ENCODE results near the gene PTPRD. TPM values are rescaled to one million over a fixed set of nuclear protein-coding genes. Genes with fewer than 3 reads are reported as not detected.

PTPRD gene
- total and polyA plus RNA-seq, 2 donors from 2014 or later: 6.4 to 78.9 TPM

- H3K36me3 ChIP-seq (ENCODE audit: control insufficient read depth in 2 of 3, insufficient read depth in 3 of 3, low read length in 3 of 3): no peaks in the 10 kb centered on the region
- intact Hi-C loops (cut with DNase I): no loop called here
- H3K4me3 ChIP-seq (ENCODE audit: low read length in 3 of 3): no peak overlapping the region
- peak in 2 of 5 donors; percentile 44 to 72 for DNase-seq
- no peak overlapping the region for H3K9ac ChIP-seq (ENCODE audit: low read length in 3 of 3)
- H3K9me3 ChIP-seq (ENCODE audit: control insufficient read depth in 2 of 3, insufficient read depth in 1 of 3, low read length in 3 of 3): no peaks in the 10 kb centered on the region
- H3K27ac ChIP-seq (ENCODE audit: low read depth in 2 of 2, low read length in 2 of 2): no peak overlapping the region
- H3K4me1 ChIP-seq (ENCODE audit: control insufficient read depth in 2 of 3, insufficient read depth in 2 of 3, low read depth in 1 of 3, low read length in 3 of 3): no peaks in the 10 kb centered on the region
- no peak for FAIRE-seq
- no peaks in the 10 kb centered on the region for H3K27me3 ChIP-seq (ENCODE audit: control insufficient read depth, insufficient read depth, low read length)
- TF ChIP-seq, protein P1, sequence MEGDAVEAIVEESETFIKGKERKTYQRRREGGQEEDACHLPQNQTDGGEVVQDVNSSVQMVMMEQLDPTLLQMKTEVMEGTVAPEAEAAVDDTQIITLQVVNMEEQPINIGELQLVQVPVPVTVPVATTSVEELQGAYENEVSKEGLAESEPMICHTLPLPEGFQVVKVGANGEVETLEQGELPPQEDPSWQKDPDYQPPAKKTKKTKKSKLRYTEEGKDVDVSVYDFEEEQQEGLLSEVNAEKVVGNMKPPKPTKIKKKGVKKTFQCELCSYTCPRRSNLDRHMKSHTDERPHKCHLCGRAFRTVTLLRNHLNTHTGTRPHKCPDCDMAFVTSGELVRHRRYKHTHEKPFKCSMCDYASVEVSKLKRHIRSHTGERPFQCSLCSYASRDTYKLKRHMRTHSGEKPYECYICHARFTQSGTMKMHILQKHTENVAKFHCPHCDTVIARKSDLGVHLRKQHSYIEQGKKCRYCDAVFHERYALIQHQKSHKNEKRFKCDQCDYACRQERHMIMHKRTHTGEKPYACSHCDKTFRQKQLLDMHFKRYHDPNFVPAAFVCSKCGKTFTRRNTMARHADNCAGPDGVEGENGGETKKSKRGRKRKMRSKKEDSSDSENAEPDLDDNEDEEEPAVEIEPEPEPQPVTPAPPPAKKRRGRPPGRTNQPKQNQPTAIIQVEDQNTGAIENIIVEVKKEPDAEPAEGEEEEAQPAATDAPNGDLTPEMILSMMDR (IDR thresholded peaks at IDR 0.05; ENCODE audit: borderline replicate concordance, extremely low read depth, insufficient read depth): no peak
Measured at GRCh38 chr9:8401961-8402705, 2210.7 kb downstream of the PTPRD start.

DNA sequence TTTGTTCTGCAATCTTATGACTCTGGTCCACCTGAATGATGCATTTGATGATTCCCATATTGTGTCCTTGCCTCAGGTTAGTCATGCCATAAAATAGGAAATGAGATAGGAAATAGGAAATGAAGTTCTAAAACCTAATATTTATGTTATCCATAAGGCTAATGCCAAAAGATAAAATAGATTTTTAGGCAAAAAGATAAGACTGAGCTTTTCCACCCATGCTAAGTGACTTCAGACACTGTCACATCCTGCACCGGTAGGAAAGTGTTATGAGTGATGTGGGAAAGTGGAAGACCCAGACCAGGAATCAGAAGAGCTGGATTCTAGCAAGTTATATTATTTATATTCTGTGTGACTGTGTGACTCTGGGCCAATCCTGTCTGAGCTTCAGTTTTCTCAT, 2212.4 kb downstream of the PTPRD start:
- Histone ChIP-seq H3K9ac (ENCODE audit: low read length in 3 of 3) (no peak overlapping the region), H3K4me1 (ENCODE audit: control insufficient read depth in 2 of 3, insufficient read depth in 2 of 3, low read depth in 1 of 3, low read length in 3 of 3) (no peaks in the 10 kb centered on the region), H3K4me3 (ENCODE audit: low read length in 3 of 3) (no peak overlapping the region), H3K9me3 (ENCODE audit: control insufficient read depth in 2 of 3, insufficient read depth in 1 of 3, low read length in 3 of 3) (no peaks in the 10 kb centered on the region), H3K27me3 (ENCODE audit: control insufficient read depth, insufficient read depth, low read length) (no peaks in the 10 kb centered on the region), H3K27ac (ENCODE audit: low read depth in 2 of 2, low read length in 2 of 2) (no peak overlapping the region), H3K36me3 (ENCODE audit: control insufficient read depth in 2 of 3, insufficient read depth in 3 of 3, low read length in 3 of 3) (no peaks in the 10 kb centered on the region)
- intact Hi-C loops (cut with DNase I): no loop called here
- TF ChIP-seq, protein P1 (IDR thresholded peaks at IDR 0.05; ENCODE audit: borderline replicate concordance, extremely low read depth, insufficient read depth): no peak
- FAIRE-seq: no peak
- no peak for DNase-seq

- no peak overlapping the region for H3K4me3 ChIP-seq (ENCODE audit: low read length in 3 of 3)
- H3K36me3 ChIP-seq (ENCODE audit: control insufficient read depth in 2 of 3, insufficient read depth in 3 of 3, low read length in 3 of 3): no peaks in the 10 kb centered on the region
- H3K27ac ChIP-seq (ENCODE audit: low read depth in 2 of 2, low read length in 2 of 2): no peak overlapping the region
- TF ChIP-seq, protein P1 (IDR thresholded peaks at IDR 0.05; ENCODE audit: borderline replicate concordance, extremely low read depth, insufficient read depth): no peak
- intact Hi-C loops (cut with DNase I): no loop called here
- H3K9ac ChIP-seq (ENCODE audit: low read length in 3 of 3): no peak overlapping the region
- H3K4me1 ChIP-seq (ENCODE audit: control insufficient read depth in 2 of 3, insufficient read depth in 2 of 3, low read depth in 1 of 3, low read length in 3 of 3): no peaks in the 10 kb centered on the region
- H3K9me3 ChIP-seq (ENCODE audit: control insufficient read depth in 2 of 3, insufficient read depth in 1 of 3, low read length in 3 of 3): no peaks in the 10 kb centered on the region
- FAIRE-seq: no peak
- no peak for DNase-seq
- no peaks in the 10 kb centered on the region for H3K27me3 ChIP-seq (ENCODE audit: control insufficient read depth, insufficient read depth, low read length)
Measured at GRCh38 chr9:8395022-8395421, 2217.8 kb downstream of the PTPRD start.

Measured in kidney (tissue), 14 donors.